Heart right ventricle (tissue), 16 donors: ENCODE results near the gene LIMS1. TPM values are rescaled to one million over a fixed set of nuclear protein-coding genes. Genes with fewer than 3 reads are reported as not detected.
"Not testable (repeated sequence)": the region's sequence is repeated elsewhere in the genome, so short reads cannot be mapped to it uniquely, and the experiment has no call there.

Source experiments
- ATAC-seq, 8 donors: fragments of 200-7000 bp; cut with Tn5 transposase; one replicate each; pipeline ENCODE4 v1.9.1; 2020; ENCODE audit warnings: mild to moderate bottlenecking in 8 of 8, moderate library complexity in 8 of 8, moderate number of reproducible peaks in 1 of 8
- DNase-seq, 2 donors: peaks; one replicate each; pipeline ENCODE4 v3.0.0-alpha.2; 2020
- H3K27ac ChIP-seq, 10 donors: fragments of 200-600 bp; sonication (generic) in 2 of 10; one replicate each; pipeline versions ENCODE4 v1.5.0 to v1.8.0; 2020 to 2022; ENCODE audit warnings: mild to moderate bottlenecking in 3 of 10
- H3K27me3 ChIP-seq, 7 donors: fragments of 200-600 bp; one replicate each; pipeline ENCODE4 v1.8.0; 2021 to 2022; ENCODE audit warnings: mild to moderate bottlenecking in 2 of 7
- H3K36me3 ChIP-seq, 9 donors: fragments of 200-600 bp; sonication (generic) in 1 of 9; one replicate each; pipeline versions ENCODE4 v1.5.0 to v1.8.0; 2020 to 2022; ENCODE audit warnings: mild to moderate bottlenecking in 2 of 9
- H3K4me1 ChIP-seq, 9 donors: fragments of 200-600 bp; sonication (generic) in 1 of 9; one replicate each; pipeline versions ENCODE4 v1.5.0 to v1.8.0; 2020 to 2022; ENCODE audit warnings: mild to moderate bottlenecking in 4 of 9
- H3K4me3 ChIP-seq, 10 donors: fragments of 200-600 bp; sonication (generic) in 2 of 10; one replicate each; pipeline versions ENCODE4 v1.5.0 to v1.8.0; 2020 to 2022; ENCODE audit warnings: mild to moderate bottlenecking in 7 of 10, moderate library complexity in 2 of 10
- H3K9me3 ChIP-seq, 11 donors: fragments of 200-600 bp in 10 of 11; sonication (generic) in 2 of 11; one replicate each; pipeline versions ENCODE4 v1.5.0 to v1.8.0; 2013 to 2022; ENCODE audit warnings: mild to moderate bottlenecking in 2 of 11, control low read depth in 1 of 11, moderate library complexity in 1 of 11
- WGBS, 2 donors: extraction: QIAGEN DNeasy Blood & Tissue Kit; methylation state at CpG; one replicate each; pipeline ENCODE4 v1.1.7; 2013; ENCODE audit warnings: inconsistent platforms in 1 of 2; 5-methylcytosine and 5-hydroxymethylcytosine counted together
- intact Hi-C, 10 donors: fragments of 100-400 bp; cut with DNase I; formaldehyde crosslinking; loops; one replicate each; pipeline versions ENCODE4 v1.11.1 to v1.14.2; 2022
- polyA plus RNA-seq, 2 donors: library from polyadenylated mRNA; stranded (reverse); fragments of 200-250 nt; gene quantifications; one replicate each; pipeline ENCODE4 v1.2.3, GENCODE V29; 2013
- total RNA-seq, 10 donors: library from RNA; stranded (reverse); fragmentation: NEBNext Ultra II Directional in 3 of 10; extraction: Animal tissue kit (Norgen Biotek cat#: 25700) in 3 of 10; gene quantifications; one replicate each; pipeline versions ENCODE4 v1.2.1 to v1.2.4, GENCODE V29; 2021 to 2023
- TF ChIP-seq, protein P1 (sequence below), 9 donors: fragments of 200-600 bp; sonication (generic) in 2 of 9; IDR thresholded peaks; one replicate each; pipeline versions ENCODE4 v1.5.0 to v1.8.0; 2021 to 2022; ENCODE audit warnings: antibody characterized with exemption in 9 of 9, mild to moderate bottlenecking in 5 of 9, moderate library complexity in 1 of 9
- donor health status: Arrhythmogenic right ventricular cardiomyopathy.
- donor health status: ischemic (EF 13 %, LVEDD 7.1; RV severe dilation, severe dysfunction).
- donor health status: healthy with polysubstance abuse.
- donor health status: DM: no; HTN: yes; CAD: no.
- donor health status: DM: no; HTN: no; CAD: no.
- donor health status: ischemic (EF 25% LVEDD 6.9; RV normal size, moderate dysfunction).
- donor health status: ischemic (EF 25% LVEDD 5.7; RV mildly dilated, moderate dysfunction).
- donor health status: healthy.
- donor health status: DM: yes; HTN: yes; CAD: no.
- donor health status: Ischemic cardiomyopathy.
- donor health status: ischemic (EF 35%, LVEDD 5.7; RV mildly dilated, moderate dysfunction).
- donor health status: nonischemic (EF 11% LVEDD 7.7; RV severe dilation, severe dysfunction).
- donor health status: DM: yes; HTN: yes; CAD: no.
- donor health status: PGD.
- donor health status: ischemic (EF 29% LVEDD 5.4; RV normal size, mild dysfunction).
- donor health status: nonischemic (EF 23%, LVEDD 6.1; RV moderate dilation, normal function).

LIMS1 gene
- total and polyA plus RNA-seq, 12 donors: 18.8 to 122 (median 76.2) TPM

GRCh38 chr2:108491848-108492247 lies 42.4 kb upstream of the LIMS1 start:
- Histone ChIP-seq H3K36me3 (peaks cover 0 to 96% (median 21%) of the 10 kb centered on the region in 9 donors), H3K27ac (no peak overlapping the region), H3K9me3 (no peaks in the 10 kb centered on the region), H3K4me3 (no peak overlapping the region), H3K27me3 (no peaks in the 10 kb centered on the region), H3K4me1 (no peaks in the 10 kb centered on the region)
- TF ChIP-seq, protein P1, sequence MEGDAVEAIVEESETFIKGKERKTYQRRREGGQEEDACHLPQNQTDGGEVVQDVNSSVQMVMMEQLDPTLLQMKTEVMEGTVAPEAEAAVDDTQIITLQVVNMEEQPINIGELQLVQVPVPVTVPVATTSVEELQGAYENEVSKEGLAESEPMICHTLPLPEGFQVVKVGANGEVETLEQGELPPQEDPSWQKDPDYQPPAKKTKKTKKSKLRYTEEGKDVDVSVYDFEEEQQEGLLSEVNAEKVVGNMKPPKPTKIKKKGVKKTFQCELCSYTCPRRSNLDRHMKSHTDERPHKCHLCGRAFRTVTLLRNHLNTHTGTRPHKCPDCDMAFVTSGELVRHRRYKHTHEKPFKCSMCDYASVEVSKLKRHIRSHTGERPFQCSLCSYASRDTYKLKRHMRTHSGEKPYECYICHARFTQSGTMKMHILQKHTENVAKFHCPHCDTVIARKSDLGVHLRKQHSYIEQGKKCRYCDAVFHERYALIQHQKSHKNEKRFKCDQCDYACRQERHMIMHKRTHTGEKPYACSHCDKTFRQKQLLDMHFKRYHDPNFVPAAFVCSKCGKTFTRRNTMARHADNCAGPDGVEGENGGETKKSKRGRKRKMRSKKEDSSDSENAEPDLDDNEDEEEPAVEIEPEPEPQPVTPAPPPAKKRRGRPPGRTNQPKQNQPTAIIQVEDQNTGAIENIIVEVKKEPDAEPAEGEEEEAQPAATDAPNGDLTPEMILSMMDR (IDR thresholded peaks at IDR 0.05): no peak
- ATAC-seq: no peak
- DNase-seq: no peak
- intact Hi-C loops: loop anchor here in 1 of 10 donors (10.0 kb wide), 1 partner anchor 93 kb away; no protein-coding TSS in a partner anchor

DNA sequence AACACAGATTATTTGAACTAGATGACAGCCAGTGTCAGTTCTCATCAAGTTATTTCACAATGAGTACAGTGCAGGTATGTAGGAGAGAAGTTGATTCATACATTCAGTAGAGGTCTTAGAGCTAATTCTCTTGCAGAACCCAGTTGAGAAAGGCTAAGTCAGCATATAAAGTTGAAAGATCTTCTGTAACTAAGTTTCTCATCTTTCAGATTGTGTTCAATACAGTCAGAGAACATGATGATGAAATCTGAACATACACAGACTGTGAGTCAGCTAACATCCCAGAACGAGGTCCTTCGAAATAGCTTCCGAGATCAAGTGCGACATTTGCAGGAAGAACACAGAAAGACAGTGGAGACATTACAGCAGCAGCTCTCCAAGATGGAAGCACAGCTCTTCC lies 41.9 kb upstream of the LIMS1 start:
- Histone ChIP-seq H3K9me3 (no peaks in the 10 kb centered on the region), H3K4me1 (no peaks in the 10 kb centered on the region), H3K36me3 (peaks cover 0 to 96% (median 24%) of the 10 kb centered on the region in 9 donors), H3K27ac (no peak overlapping the region), H3K4me3 (no peak overlapping the region), H3K27me3 (no peaks in the 10 kb centered on the region)
- TF ChIP-seq, protein P1 (IDR thresholded peaks at IDR 0.05): no peak
- ATAC-seq: no peak
- WGBS, 2 donors: 86 to 92% methylated on average over 4 of the region's 4 CpGs
- intact Hi-C loops: loop anchor here in 1 of 10 donors (10.0 kb wide), 1 partner anchor 92 kb away; no protein-coding TSS in a partner anchor
- no peak for DNase-seq

DNA sequence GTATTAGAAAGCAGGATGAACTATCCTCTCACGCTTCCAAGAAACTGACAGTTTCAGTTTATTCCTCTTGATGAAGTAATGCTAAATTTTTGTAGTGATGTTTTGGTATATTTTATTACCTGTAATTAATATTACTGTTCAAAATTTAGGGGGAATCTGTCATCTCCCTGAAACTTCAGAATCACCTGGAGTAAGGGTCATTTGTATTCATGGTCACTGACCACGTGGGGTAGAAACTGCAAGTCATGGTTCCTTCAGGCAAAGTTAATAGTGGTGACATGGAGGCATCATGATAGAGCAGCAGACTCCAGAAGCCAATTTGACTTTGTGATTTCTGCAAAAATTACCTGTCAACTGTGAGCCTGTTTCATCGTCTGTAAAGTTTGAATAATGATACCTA lies 38.1 kb upstream of the LIMS1 start:
- intact Hi-C loops: loop anchor here in 1 of 10 donors (10.0 kb wide), 1 partner anchor 89 kb away; no protein-coding TSS in a partner anchor
- H3K27ac ChIP-seq, H3K4me3 ChIP-seq, H3K27me3 ChIP-seq, ATAC-seq, DNase-seq, H3K9me3 ChIP-seq, H3K4me1 ChIP-seq: not testable (repeated sequence)
- WGBS, 2 donors: 57 to 85% methylated on average over 1 to 2 of the region's 3 CpGs
- H3K36me3 ChIP-seq: peaks cover 0 to 88% (median 27%) of the 10 kb centered on the region in 9 donors

GRCh38 chr2:108507620-108508019 lies 26.6 kb upstream of the LIMS1 start:
- ATAC-seq, H3K27me3 ChIP-seq, H3K4me1 ChIP-seq, intact Hi-C loops, DNase-seq, H3K4me3 ChIP-seq, H3K27ac ChIP-seq, H3K9me3 ChIP-seq: not testable (repeated sequence)
- WGBS, 2 donors: 89 to 90% methylated on average over 2 to 3 of the region's 4 CpGs
- peaks cover 0 to 43% (median 8%) of the 10 kb centered on the region in 9 donors for H3K36me3 ChIP-seq

- H3K27ac ChIP-seq, H3K4me1 ChIP-seq, H3K36me3 ChIP-seq, DNase-seq, ATAC-seq, H3K9me3 ChIP-seq, H3K27me3 ChIP-seq, intact Hi-C loops, H3K4me3 ChIP-seq: not testable (repeated sequence)
- 69 to 74% methylated on average over 3 of the region's 3 CpGs for WGBS, 2 donors
Observed at GRCh38 chr2:108512431-108512830, 21.8 kb upstream of the LIMS1 start.

- ATAC-seq, H3K27me3 ChIP-seq, H3K36me3 ChIP-seq, intact Hi-C loops, H3K4me1 ChIP-seq, H3K27ac ChIP-seq, H3K4me3 ChIP-seq, DNase-seq: not testable (repeated sequence)
- WGBS, 2 donors: 56 to 80% methylated on average over 2 of the region's 2 CpGs
- peaks cover 0 to 23% (median 0%) of the 10 kb centered on the region in 11 donors for H3K9me3 ChIP-seq
Observed at GRCh38 chr2:108514478-108514877, 19.8 kb upstream of the LIMS1 start.

DNA sequence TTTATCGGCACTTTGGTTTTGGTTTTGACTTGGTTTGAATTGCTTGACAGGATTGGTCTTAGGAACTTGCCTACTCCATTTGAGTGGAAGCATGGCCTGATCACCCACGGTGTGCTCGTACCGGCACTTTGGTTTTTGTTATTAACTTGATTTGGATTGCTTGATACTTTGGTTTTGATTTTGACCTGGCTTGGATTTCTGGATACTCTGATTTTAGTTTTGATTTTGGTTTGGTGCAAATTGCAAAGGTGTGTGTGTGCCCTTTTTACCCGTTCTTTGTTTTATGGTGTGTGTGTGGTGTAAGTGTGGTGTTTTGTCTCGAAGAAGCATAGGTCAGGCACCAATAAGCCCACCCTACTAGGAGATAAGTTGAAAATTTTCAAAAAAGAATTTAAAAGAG lies 9.6 kb upstream of the LIMS1 start:
- H3K4me3 ChIP-seq, H3K36me3 ChIP-seq, H3K27me3 ChIP-seq, intact Hi-C loops, H3K27ac ChIP-seq, ATAC-seq, H3K4me1 ChIP-seq, DNase-seq, H3K9me3 ChIP-seq: not testable (repeated sequence)
- WGBS, 2 donors: 96 to 99% methylated on average over 5 of the region's 6 CpGs

GRCh38 chr2:108525258-108525657 lies 9.0 kb upstream of the LIMS1 start:
- H3K27ac ChIP-seq, H3K4me3 ChIP-seq, intact Hi-C loops, H3K36me3 ChIP-seq, DNase-seq, H3K9me3 ChIP-seq, H3K4me1 ChIP-seq, H3K27me3 ChIP-seq, ATAC-seq: not testable (repeated sequence)
